NCI-H524 (cell line): ENCODE data around the gene NTRK2.
"Not testable (repeated sequence)": the region's sequence is repeated elsewhere in the genome, so short reads cannot be mapped to it uniquely, and the experiment has no call there.

Experiments used
- DNase-seq, 2 experiments: peaks; one replicate each; lab custom pipeline; 2025; lab: John Stamatoyannopoulos, UW

The NTRK2 gene

DNA sequence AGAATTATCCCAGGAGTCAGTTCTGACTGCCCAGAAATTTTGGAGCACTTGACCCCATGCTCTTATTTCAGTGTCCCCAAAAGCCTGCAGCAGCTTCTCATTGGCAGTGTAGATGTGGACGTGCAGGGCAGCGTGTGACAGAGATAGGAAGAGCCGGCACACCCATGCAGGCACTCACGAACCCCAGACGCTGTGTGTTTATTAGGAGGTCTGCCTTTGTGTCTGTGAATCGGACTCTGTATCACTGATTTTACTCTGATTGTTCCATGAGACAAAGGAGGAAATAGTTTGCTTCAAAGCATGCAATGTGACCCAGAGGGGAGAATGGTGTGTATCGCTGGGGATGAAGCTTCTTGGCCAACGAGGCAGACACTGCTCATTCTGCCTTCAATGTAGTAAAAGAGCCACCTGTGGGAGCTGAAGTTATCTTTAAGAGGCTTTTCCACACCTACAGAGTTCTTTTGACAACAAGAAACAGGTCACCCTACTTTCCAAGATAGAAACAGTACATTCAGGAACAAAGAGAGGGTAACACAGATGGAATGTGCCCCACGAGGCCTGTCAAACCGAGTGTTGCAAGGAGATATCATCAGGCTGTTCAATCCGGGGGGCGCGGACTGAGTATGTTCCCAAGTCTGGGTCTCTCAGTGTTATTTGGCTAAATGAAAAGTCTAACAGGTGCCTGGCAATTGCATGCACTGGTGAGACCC is 224.0 kb downstream of the NTRK2 start:
- no peak for DNase-seq

DNA sequence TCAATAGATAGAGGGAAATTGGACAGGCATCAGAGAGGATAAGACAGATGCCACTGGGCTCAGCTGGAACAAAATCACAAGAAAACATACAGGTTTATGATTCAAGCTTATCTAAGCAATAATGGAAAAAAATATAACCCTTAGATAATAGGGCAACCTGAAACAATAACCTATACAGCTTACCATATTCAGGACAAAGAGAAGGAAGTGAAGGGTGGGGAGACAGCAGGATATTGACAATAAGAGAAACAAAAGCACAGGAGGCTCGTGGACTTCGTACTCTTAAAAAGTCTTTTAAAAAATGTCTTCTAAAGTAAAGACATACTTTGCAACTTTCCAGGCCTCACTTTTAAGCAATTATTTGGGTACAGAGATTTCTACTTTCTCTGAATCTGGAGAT is 225.3 kb downstream of the NTRK2 start:
- DNase-seq: no peak

DNA sequence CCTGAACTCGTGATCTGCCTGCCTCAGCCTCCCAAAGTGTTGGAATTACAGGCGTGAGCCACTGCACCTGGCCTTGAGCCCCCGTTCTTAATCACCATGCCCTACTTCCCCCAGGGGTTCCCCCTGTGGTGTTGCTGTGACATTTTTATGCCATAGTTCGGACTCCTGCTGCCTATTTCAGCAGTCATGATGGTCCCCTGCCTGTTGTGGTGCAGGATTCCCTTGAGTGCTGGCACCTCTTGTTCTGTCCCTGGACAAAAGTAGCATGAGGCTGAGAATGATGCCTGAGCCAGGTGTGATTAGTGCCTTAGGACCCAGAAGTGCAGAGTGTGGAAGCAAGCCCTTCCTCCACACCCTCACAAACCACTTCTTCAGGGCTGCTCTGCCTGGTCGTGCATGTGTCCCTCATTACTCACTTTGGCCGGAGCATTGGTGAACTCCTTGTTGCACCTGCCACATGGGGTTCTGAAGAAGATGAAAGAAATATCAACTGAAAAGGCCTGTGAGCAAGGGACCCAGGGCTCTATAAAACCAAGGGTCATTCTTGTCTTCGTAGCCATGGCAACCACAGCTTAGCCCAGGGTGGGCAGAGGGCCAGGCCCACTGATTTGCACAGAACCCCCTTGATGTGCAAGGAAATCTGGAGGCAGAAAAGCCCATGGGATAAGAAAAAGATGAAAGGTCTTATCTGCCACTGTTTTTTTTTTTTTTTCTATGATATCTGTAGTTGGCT is 228.0 kb downstream of the NTRK2 start:
- no peak for DNase-seq

DNA sequence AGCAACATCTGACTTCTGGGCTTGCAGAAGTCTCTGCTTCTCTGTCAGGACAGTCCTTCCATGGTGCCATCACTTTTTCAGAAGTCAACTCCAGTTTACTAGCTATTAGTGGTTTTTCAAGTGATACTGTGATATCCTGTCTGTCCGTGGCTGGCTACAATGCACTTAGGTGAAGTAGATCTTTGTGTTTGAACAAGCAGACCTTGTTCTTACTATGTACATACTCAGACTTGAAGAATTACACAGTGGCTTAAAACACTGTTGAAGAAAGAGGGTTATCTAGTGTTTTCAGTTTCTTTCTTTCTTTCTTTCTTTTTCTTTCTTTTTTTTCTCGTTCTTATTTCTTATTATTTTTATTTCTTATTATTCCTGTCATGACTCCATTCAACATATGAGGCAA is 228.7 kb downstream of the NTRK2 start:
- no peak for DNase-seq

DNA sequence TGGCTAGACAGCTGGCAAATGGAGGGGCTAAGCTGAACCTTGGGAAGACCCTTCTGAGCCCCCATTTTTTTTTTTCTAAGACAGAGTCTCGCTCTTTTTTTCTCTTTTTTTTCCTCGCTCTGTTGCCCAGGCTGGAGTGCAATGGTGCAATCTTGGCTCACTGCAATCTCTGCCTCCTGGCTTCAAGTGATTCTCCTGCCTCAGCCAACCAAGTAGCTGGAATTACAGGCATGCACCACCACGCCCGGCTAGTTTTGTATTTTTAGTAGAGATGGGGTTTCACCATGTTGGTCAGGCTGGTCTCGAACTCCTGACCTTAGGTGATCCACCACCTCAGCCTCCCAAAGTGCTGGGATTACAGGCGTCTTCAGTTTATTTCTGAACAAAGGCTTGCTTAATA is 229.1 kb downstream of the NTRK2 start:
- not testable (repeated sequence) for DNase-seq

DNA sequence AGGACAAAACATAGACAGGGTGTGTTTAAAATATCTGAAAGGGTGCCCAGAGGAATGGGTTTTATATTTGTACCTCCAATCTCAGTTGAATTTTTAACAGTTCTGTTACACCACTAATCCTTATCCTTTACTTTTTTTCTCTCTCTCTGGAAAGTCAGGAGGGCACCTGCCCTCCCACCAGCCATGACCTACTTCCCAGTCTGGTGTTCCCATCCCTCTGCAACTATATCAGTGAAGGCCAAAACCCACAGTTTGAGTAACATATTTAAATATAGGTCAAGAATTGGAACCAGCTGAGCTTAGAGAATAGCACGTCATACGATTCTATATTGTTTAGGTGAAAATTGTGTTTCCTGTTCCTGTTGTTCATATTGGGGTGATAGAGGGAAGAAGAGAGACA is 229.8 kb downstream of the NTRK2 start:
- no peak for DNase-seq

DNA sequence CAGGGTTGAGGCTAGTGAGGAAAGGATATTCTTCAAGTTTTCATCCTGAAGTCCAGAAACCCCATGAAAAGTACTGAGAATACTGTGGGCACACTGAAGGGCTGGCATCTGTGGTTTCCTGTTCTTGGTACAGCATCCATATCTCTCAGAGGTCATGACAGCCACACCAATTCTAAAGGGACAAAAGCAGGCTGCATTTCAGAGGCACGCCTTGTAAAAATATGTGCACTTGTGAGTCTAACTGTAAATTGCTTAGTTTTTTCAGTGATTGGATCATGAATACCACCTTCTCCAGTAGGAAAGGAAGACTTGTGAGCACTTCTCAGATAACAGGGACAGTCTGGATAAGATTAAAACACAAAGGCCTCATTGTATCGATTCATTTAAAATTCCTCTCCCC is 230.9 kb downstream of the NTRK2 start:
- no peak for DNase-seq

DNA sequence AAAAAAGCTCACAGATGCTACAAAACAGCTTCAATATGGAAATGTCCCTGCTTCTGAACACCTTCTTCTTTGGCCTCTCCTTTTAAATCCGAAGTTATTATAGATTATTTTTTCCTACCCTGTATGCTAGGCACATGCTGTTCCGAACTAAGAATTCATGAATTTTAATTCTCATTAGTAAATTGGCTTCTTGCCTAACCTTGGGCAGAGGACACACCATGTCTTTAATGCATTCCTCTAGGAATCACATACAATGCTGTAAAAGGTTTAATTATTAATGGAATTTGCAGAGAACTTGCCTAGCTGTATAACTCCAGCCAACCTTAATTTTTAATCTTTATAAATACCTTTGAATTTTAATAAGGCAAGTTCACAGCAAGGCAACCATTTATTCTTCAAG is 234.4 kb downstream of the NTRK2 start:
- no peak for DNase-seq

DNA sequence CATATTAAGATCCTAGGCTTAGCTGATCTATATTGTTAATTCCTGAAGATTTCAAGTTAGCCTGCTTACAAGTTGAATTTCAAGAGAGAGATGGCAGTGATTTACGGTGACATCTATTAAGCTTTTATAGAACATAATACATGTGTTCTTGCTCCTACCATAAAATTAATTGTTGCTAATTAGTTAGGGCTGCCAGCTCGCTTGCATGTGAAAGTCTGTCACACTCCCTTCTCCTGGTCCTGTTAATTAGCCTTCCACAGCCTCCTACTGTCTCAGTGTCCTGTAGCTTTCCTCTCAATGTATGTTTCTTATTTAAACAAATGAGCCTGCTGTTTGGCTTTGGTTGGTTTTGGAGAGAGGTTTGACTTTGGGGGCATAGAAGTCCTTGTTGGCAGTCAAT is 247.2 kb downstream of the NTRK2 start:
- no peak for DNase-seq

DNA sequence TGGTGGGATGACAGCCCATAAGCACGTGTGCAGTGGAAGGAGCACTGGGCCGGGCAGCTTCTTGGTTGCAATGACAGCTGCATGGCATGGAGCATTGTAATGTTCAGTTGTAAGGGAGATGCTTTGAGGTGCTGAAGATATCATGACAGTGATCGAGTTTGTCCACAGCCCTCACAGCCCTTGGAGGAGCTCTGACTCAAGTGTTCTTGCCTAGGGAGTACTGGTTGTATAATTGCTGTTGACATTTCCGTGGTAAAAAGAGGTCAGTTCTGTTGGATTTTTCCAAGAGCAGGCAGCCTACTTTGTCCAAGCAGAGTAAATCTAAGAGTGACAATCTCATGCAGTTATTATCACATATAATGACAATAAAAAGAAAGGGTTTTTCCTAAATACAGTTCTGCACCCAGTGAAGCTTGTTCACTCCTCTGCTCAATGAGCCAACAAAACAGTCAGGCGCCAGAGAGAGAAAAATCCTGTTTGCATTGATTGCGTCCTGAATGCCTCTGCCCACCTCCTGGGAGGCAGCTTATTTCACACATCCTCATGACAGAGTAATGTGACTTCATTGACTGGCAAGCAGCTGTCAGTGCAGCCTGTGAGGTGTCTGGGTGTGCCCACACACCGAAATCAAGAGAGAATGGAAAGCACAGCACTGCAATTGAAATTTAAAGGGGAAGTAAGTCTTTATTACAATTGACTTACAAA is 248.0 kb downstream of the NTRK2 start:
- DNase-seq: no peak

DNA sequence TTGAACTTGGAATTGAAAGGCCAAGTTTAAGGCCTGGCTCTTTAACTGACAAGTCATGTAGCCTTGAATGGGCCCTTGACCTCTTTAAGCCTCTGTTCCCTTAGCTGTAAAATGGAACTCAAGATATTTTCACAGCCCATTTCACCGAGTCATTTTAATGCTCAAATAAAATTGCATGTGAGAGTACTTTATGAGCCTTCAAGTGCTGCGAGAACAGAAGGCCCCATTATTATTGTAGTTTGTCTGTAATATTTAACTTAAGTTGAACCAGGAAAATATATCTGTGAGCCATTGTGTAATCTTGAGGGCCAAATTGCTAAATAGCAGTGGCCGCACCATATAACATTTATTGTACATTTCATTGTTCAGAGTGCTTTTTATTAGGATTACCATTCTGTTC is 249.9 kb downstream of the NTRK2 start:
- no peak for DNase-seq

DNA sequence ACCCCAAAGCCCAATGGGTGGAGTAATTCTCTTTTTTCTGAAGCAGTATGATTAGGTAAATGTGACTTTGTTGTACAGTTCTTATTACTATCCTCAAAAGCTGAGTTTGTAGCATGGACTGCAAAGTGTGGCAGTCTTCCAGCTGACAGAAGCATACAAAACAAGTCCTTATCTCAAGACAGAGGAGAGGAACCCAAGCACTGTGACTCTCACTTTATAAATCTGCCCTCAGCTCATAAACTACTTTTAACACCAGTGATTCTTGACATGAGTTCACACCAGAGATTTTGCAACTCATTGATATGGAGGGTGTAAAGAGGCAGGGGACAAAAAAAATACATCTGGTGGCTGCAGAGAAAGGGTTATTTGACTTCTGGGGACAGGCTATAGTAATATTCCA is 251.6 kb downstream of the NTRK2 start:
- DNase-seq: no peak

DNA sequence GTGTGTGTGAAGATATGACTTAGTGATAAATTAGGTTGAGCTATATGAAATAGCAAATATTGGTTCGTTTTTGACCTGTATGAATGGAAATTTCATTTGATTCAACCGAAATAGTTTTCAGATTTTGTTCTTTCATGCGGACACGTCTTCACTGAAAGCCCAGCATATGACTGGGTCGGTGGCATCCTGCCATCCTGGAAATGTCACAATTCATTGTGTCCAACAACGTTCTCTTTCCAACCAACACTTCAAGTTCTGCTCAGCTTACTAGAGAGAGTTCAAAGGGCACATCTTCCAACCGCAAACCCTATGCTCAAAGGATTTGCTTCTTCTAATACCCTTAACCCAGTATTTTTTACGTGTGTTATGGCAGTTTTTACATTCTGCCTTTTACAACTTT is 252.5 kb downstream of the NTRK2 start:
- no peak for DNase-seq

DNA sequence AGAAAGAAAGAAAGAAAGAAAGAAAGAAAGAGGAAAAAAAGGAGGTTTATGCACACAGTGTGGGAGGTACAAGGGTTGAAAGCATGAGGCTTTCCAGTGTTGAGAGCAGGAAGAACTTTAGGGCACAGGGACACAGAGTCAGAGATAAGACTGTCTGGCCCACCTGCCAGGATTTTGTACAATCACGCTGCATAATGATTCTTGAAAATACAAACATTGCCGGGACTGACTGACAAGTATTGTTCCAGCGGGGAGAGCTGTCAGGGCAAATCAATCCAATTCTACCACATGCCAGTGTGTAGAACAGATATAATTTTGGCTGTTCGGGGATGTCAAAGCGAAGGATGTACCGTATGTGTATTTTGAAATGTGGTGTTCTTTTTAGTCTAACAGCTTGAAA is 254.7 kb downstream of the NTRK2 start:
- no peak for DNase-seq

DNA sequence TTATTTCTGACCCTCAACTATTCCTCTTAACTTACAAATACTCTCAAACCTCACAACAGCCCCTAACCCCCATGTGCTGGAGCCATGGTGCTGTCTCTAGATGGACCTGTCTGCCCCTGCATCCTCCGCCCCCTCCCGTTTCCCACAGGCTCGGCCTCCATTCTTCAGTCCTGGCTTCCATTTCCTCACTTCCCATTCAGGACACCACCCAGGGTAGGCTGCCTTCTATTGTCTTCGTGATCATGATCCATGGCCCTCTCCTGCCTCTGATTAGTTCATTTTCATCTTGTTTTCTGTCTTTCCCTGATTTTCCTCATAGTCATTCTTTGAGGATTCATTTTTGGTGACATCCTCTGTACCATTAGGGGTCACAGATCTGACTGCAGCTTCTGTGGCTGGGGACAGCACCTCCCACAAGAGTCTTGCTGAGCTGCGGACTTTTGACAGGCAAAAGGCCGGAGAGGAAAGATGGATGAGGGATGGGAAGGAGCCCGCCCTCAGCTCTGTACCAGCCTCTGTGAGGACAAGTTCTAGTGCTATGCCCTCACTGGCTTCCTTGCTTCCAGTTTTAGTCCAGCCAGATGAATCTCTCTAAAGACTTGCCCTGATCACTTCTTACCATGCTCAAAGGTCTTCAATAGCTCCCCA is 255.8 kb downstream of the NTRK2 start:
- DNase-seq: no peak

DNA sequence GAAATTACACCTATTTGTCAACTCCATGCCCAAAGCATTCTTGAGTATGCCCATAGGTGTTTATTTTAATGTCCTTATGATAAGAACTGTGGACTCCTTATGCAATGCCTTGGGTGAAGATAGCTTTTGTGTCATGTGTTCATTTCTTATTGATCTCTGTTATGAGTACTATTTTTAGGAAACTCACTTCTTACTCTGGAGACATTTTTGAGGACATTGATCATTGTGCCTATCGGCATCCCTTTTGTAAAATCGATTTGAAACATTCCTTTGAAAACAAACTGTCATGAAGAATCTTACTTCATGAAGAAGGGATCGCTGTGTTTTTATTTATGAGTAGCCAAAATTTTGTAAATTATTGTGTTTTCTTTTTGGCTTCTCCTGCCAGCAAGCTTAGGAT is 257.3 kb downstream of the NTRK2 start:
- no peak for DNase-seq

DNA sequence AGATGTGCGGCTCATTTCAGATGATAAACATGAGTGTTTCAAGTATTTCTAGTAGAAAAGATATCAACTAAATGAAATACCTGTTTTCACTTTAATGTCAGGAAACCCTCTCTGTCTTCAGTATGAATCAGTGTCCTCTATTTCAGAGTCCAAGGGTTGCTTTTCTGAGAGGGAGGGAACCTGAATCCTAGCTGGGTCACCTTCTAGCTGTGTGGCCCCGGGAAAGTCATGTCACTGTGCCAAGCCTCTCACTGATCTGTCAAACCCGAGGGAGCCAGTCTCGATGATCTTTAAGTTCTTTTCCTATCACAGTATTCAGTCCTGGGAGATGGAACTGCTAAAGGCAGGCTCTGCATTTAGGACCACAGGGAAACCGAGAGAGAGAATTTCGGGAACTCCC is 258.9 kb downstream of the NTRK2 start:
- no peak for DNase-seq

DNA sequence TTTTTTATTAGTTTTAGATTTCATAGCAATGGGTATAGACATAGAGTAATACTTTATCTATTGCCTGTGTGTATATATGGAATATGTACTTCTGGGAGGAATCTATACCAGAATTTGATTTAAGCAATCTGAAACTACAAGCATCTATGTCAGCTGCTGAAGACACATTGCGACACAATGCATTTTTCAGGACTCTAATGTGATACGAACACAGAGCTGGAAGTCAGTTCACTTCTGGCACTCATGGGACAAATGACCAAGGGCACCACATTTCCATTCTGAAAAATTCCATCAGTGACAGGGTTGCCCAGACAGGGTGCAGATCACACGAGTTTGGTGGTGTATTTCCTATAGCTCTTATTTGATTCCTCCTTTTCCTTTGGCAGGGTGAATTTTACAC is 259.5 kb downstream of the NTRK2 start:
- no peak for DNase-seq

DNA sequence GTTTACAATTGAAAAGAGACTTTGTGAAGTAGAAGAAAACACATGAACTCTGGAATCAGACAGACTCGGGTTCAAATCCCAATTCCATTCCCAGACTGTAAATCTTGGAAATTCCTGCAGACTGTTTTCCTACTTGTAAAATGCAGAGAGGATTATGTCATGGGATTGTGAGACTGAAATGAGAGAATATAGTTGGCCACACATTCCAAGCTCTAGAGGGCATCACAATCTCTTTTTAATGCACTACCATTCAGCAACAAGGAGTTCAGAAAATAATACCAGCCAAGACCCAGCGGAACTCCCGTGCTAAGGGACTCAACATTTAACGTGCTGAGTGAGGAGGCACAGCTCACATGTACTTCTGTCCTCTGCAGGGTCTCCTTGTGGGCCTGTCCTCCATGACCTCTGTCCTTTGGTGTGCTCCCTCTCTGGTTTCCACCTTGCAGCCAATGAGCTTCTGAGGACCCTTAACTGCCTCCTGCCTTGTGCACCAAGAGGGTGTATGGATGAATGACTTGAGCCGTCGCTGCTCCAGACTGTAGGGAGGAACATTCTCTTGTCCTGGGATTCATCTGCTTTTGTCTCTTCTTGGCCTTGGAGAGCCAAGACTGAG is 263.5 kb downstream of the NTRK2 start:
- DNase-seq: no peak

DNA sequence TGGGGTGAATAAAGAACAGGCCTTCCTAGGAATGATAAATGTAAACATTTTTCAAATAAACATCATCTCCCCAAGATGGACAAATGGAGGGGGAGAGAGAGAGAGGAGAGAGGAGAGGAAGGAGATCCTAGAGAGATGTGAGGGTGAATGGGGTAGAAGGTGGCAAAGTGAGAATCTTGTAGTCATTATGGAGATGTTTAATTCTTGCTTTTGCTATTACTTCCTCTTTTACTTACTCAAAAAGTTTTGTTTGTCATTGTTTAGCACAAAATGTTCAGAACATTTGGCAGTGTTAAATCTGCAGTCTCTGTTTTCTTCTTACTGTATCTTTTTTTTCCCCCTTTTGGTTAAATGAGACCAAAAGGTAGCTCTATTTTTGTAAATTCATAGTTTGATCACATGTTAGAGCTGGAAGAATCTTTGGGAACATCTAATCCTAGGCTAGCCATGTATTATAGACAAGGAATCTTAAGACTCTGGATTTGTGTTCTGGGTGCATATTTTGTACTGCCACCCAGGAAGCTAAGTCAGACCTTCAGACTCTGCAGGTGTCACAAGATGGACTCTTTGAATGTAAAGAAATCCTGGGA is 266.1 kb downstream of the NTRK2 start:
- no peak for DNase-seq

DNA sequence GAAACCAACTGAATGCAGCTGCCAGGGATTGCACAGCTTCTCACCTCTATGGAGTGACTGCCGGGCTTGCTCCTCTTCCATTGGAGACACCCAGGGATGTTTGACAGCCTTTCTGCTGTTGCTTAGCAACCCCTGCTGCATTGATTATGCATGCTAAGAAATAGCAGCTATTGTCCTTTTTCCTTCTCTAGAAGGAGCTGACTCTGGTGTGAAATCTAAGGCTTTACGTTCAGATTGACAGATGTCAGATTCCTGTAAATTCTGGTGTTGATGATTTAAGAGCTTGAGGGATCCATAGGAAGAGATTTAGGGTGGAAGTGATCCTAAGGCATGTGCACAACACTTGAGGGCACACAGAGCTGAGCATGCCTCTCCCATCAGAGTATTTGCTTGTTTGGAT is 267.7 kb downstream of the NTRK2 start:
- no peak for DNase-seq

DNA sequence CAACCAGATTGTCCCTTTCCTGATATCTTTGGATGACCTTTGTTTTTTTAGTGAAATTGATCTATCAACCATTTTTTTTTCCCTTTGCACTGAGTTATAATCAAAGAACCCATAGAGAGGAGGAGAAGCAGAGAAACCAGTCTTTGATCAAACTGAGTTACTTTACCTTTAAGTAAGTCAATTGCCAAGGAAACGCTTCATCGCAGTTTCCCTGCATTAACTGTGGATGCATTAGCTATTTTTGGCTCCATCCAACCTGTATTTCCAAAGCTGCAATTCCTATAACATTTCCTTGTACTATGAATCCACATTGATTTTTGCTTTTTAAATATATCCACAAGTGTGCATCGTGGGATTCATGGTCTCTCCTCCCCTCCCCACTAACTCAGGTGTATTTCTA is 268.1 kb downstream of the NTRK2 start:
- no peak for DNase-seq
